ENCODE results near the gene ARHGEF1.
A peak's percentile ranks its signal among the peaks of the same experiment; 100 is the strongest.

ARHGEF1 gene

DNA sequence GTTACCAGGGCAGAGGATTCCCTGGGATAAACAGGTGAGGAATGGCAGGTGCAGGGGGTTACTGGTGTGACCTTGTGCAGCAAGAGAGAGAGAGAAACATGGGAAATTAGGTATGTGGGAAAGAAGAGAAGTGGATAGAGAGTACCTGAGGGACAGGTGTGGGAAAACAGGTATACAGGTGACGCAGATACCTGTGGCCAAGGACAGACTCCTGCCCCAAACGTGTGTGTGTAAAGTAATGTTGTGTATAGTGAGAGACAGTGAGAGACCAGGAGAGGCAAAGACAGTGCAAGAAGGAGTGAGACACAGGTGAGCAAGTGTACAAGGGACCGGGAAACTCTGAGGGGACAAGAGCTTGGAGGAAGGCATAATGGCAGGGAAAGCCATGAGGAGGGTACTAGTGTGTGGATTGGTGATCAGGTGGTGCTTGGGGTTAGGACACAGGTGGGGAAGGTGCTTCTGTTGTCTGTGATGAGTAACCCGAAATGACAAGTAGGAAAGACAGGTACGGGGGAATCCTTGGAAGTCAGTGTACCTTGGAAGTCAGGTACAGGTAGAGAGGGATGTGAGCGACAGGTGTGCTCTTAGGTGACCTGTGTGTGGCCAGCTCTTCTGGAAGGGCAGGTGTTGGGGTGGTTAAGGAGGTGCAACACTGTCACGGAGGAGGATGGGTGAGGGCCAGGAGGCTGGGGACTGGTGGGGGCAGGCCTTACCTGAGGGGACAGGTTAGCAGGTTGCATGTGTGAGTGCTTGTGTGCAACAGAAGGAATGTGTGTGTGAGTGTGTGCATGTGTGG lies 42.4 kb downstream of the ARHGEF1 start:
- Mint-ChIP-seq H3K9me3 (no peaks in the 10 kb centered on the region), H3K36me3 (ENCODE audit: low read depth) (no peaks in the 10 kb centered on the region), H3K27ac (no peak overlapping the region), H3K4me1 (peaks cover 8% of the 10 kb centered on the region), H3K27me3 (ENCODE audit: low read depth) (peaks cover 24% of the 10 kb centered on the region), H3K4me3 (no peak overlapping the region)
- TF ChIP-seq, protein P1, sequence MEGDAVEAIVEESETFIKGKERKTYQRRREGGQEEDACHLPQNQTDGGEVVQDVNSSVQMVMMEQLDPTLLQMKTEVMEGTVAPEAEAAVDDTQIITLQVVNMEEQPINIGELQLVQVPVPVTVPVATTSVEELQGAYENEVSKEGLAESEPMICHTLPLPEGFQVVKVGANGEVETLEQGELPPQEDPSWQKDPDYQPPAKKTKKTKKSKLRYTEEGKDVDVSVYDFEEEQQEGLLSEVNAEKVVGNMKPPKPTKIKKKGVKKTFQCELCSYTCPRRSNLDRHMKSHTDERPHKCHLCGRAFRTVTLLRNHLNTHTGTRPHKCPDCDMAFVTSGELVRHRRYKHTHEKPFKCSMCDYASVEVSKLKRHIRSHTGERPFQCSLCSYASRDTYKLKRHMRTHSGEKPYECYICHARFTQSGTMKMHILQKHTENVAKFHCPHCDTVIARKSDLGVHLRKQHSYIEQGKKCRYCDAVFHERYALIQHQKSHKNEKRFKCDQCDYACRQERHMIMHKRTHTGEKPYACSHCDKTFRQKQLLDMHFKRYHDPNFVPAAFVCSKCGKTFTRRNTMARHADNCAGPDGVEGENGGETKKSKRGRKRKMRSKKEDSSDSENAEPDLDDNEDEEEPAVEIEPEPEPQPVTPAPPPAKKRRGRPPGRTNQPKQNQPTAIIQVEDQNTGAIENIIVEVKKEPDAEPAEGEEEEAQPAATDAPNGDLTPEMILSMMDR (IDR thresholded peaks at IDR 0.05; ENCODE audit: unreplicated experiment in 3 of 3): no peak

DNA sequence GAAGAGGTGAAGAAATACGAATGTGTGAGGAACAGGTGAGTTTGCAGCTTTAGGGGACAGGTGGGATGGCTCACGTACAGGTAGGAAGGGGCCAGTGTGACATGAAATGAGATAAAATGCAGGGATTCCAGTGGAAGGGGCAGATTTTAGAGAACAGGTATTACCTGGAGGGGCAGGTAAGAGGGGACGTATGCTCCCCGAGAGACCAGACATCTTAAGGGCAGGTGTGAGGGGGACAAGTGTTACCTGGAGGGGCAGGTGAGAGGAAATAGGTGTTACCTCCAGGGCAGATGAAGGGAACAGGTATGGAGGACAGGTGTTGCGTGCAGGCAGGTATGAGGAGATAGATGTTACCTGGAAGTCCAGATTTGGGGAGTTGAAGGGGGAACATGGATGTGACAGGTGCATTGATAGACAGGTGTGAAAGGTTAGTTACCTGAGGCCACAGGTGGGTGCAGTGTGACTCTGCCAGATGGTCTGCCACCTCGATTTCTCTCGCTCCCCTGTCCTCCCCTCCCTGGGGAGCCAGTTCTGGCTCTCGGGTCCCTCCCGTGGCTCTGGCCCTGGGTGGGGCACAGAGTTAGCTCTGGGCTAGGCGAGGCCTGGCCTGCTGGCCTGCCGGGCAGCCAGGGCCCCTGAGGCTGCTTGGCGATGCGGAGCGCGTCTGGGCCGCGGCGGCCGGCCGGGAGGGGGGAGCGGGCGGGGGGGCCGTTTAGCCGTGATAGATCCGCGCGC lies 43.2 kb downstream of the ARHGEF1 start:
- no peak overlapping the region for H3K27ac Mint-ChIP-seq
- H3K36me3 Mint-ChIP-seq (ENCODE audit: low read depth): no peaks in the 10 kb centered on the region
- H3K4me3 Mint-ChIP-seq: no peak overlapping the region
- H3K27me3 Mint-ChIP-seq (ENCODE audit: low read depth): peaks cover 31% of the 10 kb centered on the region
- TF ChIP-seq, protein P1 (IDR thresholded peaks at IDR 0.05; ENCODE audit: unreplicated experiment in 3 of 3): no peak
- H3K9me3 Mint-ChIP-seq: no peaks in the 10 kb centered on the region
- H3K4me1 Mint-ChIP-seq: peaks cover 11% of the 10 kb centered on the region

DNA sequence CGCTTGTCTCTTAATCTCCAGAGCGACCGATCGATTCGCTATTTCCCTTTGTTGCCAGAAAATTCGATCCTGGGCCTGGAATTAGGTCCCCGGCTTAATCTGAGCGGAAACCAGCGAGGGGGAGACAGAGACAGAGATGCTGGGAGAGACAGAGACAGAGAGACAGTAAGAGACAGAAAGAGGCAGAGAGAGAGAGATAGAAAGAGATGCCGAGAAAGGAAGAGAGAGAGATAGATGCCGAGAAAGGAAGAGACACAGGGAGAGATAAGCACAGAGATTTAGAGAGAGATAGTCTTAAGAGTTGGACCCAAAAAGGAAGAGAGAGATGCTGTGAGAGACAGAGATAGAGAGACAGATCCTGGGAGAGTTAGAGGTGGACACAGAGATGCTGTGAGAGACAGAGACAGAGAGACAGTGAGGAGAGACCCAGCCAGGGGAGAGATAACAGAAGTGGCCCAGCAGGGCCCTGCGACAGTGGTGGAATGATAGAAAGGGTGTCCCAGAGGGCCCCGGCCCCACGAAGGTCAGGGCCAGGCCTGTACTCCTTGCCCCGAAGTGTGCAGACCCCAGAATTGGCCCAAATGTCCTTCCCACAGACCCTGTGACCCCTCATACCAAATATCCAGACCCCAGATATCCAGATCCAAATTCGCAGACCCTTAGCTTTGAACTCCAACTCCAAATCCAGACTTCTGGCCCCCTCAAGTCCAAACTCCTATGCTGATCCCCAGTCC lies 43.9 kb downstream of the ARHGEF1 start:
- no peaks in the 10 kb centered on the region for H3K9me3 Mint-ChIP-seq
- peaks cover 11% of the 10 kb centered on the region for H3K4me1 Mint-ChIP-seq
- TF ChIP-seq, protein P1 (IDR thresholded peaks at IDR 0.05; ENCODE audit: unreplicated experiment in 3 of 3): no peak
- H3K4me3 Mint-ChIP-seq: no peak overlapping the region
- H3K27me3 Mint-ChIP-seq (ENCODE audit: low read depth): peaks cover 39% of the 10 kb centered on the region
- H3K27ac Mint-ChIP-seq: no peak overlapping the region
- no peaks in the 10 kb centered on the region for H3K36me3 Mint-ChIP-seq (ENCODE audit: low read depth)

DNA sequence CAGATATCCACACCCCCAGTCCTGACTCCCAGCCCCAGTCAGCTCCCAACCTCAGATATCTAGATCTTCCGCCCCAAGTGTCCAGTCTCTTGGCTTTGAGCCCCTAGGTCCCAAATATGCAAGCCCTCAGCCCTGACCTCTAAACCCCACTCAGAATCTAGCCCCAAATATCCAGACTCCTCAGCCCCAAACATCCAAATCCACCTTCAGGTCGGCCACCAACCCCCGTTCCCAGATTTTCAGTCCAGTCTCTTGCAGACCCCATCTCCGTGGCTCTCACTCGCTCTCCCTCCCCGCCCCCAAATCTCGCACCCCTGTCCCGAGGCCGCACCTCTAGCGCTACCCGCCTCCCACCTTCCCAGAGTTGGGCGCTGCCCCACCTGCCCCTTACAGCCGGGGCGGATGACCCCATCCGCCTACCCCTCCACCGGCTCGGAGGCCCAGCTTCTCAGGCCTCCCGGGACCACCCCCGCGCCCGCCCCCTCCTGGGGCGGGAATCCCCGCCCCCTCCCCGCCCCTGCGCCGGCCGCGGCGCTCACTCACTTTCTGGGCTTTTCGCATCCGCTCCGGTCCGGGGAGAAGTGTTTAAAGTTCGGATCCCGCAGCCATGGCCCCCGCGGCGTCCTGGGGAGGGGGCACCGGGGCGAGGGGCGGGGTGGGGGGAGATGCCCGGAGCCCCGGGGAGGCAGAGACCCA lies 44.7 kb downstream of the ARHGEF1 start:
- no peaks in the 10 kb centered on the region for H3K9me3 Mint-ChIP-seq

DNA sequence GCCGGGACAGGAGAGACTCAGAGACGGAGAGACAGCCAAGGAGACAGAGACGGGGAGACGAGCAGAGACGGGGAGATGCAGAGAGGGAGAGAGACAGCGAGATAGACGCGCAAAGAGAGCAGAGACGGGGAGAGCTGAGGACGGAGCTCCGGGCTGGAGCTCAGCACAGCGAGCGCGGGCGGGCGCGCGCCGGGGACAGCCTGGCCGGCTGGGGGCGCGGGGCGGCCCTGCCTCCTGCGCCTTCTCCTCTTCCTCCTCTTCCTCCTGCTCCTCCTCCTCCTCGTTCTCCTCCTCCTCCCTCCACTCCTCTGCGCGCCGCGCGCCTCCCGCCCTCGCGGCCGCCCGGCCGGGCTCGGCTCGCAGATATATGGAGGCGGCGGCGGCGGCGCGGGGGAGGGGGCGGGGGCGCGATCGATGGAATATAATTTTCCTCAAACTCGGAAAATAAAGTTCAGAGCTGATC lies 45.3 kb downstream of the ARHGEF1 start, which contains the start of gene ERFL:
ERFL (minus strand) TSS at position 229 of the 463 bp plus-strand sequence. CDS start 15,530 bp downstream, outside the sequence.
- H3K36me3 Mint-ChIP-seq (ENCODE audit: low read depth): no peaks in the 10 kb centered on the region
- TF ChIP-seq, protein P1 (IDR thresholded peaks at IDR 0.05; ENCODE audit: unreplicated experiment in 3 of 3): no peak
- H3K27ac Mint-ChIP-seq: no peak within 1 kb of the TSS
- peak within 1 kb of the TSS; percentile 80 to 83 (median 82) for H3K4me3 Mint-ChIP-seq
- peaks cover 52% of the 10 kb centered on the region for H3K27me3 Mint-ChIP-seq (ENCODE audit: low read depth)
- H3K9me3 Mint-ChIP-seq: no peaks in the 10 kb centered on the region
- H3K4me1 Mint-ChIP-seq: peaks cover 11% of the 10 kb centered on the region

More for the DNA sequence above, 44.7 kb downstream of the ARHGEF1 start:
- peak overlapping the region; percentile 75 to 83 (median 82) for H3K4me3 Mint-ChIP-seq
- H3K4me1 Mint-ChIP-seq: peaks cover 11% of the 10 kb centered on the region
- no peak overlapping the region for H3K27ac Mint-ChIP-seq
- peaks cover 46% of the 10 kb centered on the region for H3K27me3 Mint-ChIP-seq (ENCODE audit: low read depth)
- H3K36me3 Mint-ChIP-seq (ENCODE audit: low read depth): no peaks in the 10 kb centered on the region
- TF ChIP-seq, protein P1 (IDR thresholded peaks at IDR 0.05; ENCODE audit: unreplicated experiment in 3 of 3): no peak

Data from nephron (organoid).